Liver (tissue), 5 donors: ENCODE data around the gene NXPH2. TPM values are rescaled to one million over a fixed set of nuclear protein-coding genes. Genes with fewer than 3 reads are reported as not detected.

Experiments
- EGR1 ChIP-seq, 2 donors: IDR thresholded peaks; 2 replicates each; pipeline ENCODE4 v1.6.1; 2016 to 2018; ENCODE audit warnings: antibody characterized with exemption in 2 of 2, low read depth in 2 of 2
- NR2F2 ChIP-seq: IDR thresholded peaks from 2 replicates; pipeline ENCODE4 v1.6.1; 2016; ENCODE audit warnings: antibody characterized with exemption
- RAD21 ChIP-seq, 2 donors: IDR thresholded peaks; 2 replicates each; pipeline ENCODE4 v1.6.1; 2016; ENCODE audit warnings: antibody characterized with exemption in 2 of 2, mild to moderate bottlenecking in 2 of 2
- TAF1 ChIP-seq: conservative IDR thresholded peaks from 2 replicates; pipeline ENCODE4 v1.6.1; 2016; ENCODE audit warnings: antibody characterized with exemption, mild to moderate bottlenecking
- ZBTB33 ChIP-seq: IDR thresholded peaks from 2 replicates; pipeline ENCODE4 v1.6.1; 2016; ENCODE audit warnings: antibody characterized with exemption
- polyA plus RNA-seq, 2 donors: library from polyadenylated mRNA; stranded (reverse) in 1 of 2; unstranded in 1 of 2; fragments of 200-250 nt in 1 of 2; fragments of >200 nt in 1 of 2; fragmentation: Nextera tagmentation in 1 of 2; extraction: Ambion mirVana in 1 of 2; gene quantifications; one replicate each; pipeline versions ENCODE4 v1.2.1 to v1.2.3, GENCODE V29; 2013 to 2015
- total RNA-seq, 2 donors: library from RNA; depleted of rRNA; stranded (reverse); fragments of >200 nt; gene quantifications; one replicate each; pipeline ENCODE4 v1.2.3, GENCODE V29; 2014
- donor health status: healthy.
- donor health status: healthy.
- donor health status: healthy.

The NXPH2 gene
- total and polyA plus RNA-seq, 4 donors: 0.15 to 0.19 TPM; not detected in 2

GRCh38 chr2:138620431-138620830 is 159.8 kb downstream of the NXPH2 start (continued):
- TF ChIP-seq ZBTB33 (no peak), NR2F2 (no peak), RAD21 (IDR thresholded peaks at IDR 0.05) (no peak), TAF1 (no peak), EGR1 (IDR thresholded peaks at IDR 0.05; ENCODE audit: low read depth in 2 of 2) (no peak)
